C4-2B (cell line): ENCODE results near the gene SIGLEC11.

Experiments
- ZFX ChIP-seq: fragments of 450-650 bp; IDR thresholded peaks from 2 replicates; pipeline ENCODE4 v1.6.1; 2017
- TF ChIP-seq, protein P1 (sequence below): fragments of 450-650 bp; conservative IDR thresholded peaks from 2 replicates; pipeline ENCODE4 v1.5.1; 2017; ENCODE audit warnings: mild to moderate bottlenecking

GRCh38 chr19:49952479-49952836, 8.5 kb downstream of the SIGLEC11 start:
- no peak for TF ChIP-seq ZFX
- TF ChIP-seq, protein P1, sequence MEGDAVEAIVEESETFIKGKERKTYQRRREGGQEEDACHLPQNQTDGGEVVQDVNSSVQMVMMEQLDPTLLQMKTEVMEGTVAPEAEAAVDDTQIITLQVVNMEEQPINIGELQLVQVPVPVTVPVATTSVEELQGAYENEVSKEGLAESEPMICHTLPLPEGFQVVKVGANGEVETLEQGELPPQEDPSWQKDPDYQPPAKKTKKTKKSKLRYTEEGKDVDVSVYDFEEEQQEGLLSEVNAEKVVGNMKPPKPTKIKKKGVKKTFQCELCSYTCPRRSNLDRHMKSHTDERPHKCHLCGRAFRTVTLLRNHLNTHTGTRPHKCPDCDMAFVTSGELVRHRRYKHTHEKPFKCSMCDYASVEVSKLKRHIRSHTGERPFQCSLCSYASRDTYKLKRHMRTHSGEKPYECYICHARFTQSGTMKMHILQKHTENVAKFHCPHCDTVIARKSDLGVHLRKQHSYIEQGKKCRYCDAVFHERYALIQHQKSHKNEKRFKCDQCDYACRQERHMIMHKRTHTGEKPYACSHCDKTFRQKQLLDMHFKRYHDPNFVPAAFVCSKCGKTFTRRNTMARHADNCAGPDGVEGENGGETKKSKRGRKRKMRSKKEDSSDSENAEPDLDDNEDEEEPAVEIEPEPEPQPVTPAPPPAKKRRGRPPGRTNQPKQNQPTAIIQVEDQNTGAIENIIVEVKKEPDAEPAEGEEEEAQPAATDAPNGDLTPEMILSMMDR, result no peak
